WTC11 (cell line): ENCODE data around the gene ATP8B4. TPM values are rescaled to one million over a fixed set of nuclear protein-coding genes. Genes with fewer than 3 reads are reported as not detected.
"Not testable (repeated sequence)": the region's sequence is repeated elsewhere in the genome, so short reads cannot be mapped to it uniquely, and the experiment has no call there.

Source experiments
- ATAC-seq: fragments of 200-7000 bp; cut with Tn5 transposase; 2 replicates; pipeline ENCODE4 v1.10.0; 2021; ENCODE audit warnings: mild to moderate bottlenecking, moderate library complexity
- CTCF ChIA-PET: fragments of 300-600 bp; sonication (Branson Sonifier 250); formaldehyde crosslinking; loops from one replicate; lab custom pipeline; 2021; ENCODE audit warnings: antibody characterized with exemption; lab: Charles Lee
- POLR2A ChIA-PET: fragments of 350-600 bp; sonication (Branson Sonifier 250); formaldehyde crosslinking; loops from one replicate; lab custom pipeline; 2021; ENCODE audit warnings: antibody characterized with exemption; lab: Charles Lee
- DNase-seq: peaks from one replicate; pipeline ENCODE4 v3.0.0; 2021; ENCODE audit warnings: low spot score
- H3K27ac Mint-ChIP-seq: 2 replicates; pipeline ENCODE4 v1.8.0; 2021; ENCODE audit warnings: mixed read lengths
- H3K27me3 Mint-ChIP-seq: 2 replicates; pipeline ENCODE4 v1.8.0; 2021; ENCODE audit warnings: low read depth, mild to moderate bottlenecking, moderate library complexity, mixed read lengths
- H3K36me3 Mint-ChIP-seq: 2 replicates; pipeline ENCODE4 v1.8.0; 2021; ENCODE audit warnings: mixed read lengths
- H3K4me1 Mint-ChIP-seq: 2 replicates; pipeline ENCODE4 v1.8.0; 2022; ENCODE audit warnings: mixed read lengths
- H3K4me3 Mint-ChIP-seq: 2 replicates; pipeline ENCODE4 v1.8.0; 2021; ENCODE audit warnings: mild to moderate bottlenecking, moderate library complexity, mixed read lengths
- H3K9me3 Mint-ChIP-seq: 2 replicates; pipeline ENCODE4 v1.8.0; 2021; ENCODE audit warnings: mixed read lengths
- CREB1 ChIP-seq: sonication (generic); formaldehyde crosslinking; IDR thresholded peaks from 2 replicates; pipeline ENCODE4 v1.8.0; 2023; ENCODE audit warnings: mild to moderate bottlenecking, missing genetic modification reagents
- E2F4 ChIP-seq: sonication (generic); formaldehyde crosslinking; IDR thresholded peaks from 2 replicates; pipeline ENCODE4 v1.8.1; 2022; ENCODE audit warnings: low read depth, mild to moderate bottlenecking, moderate library complexity, missing genetic modification reagents, borderline replicate concordance
- EMX1 ChIP-seq: fragments of 250-450 bp; sonication (Bioruptor Pico); IDR thresholded peaks from 2 replicates; pipeline ENCODE4 v1.8.0; 2021; ENCODE audit warnings: mild to moderate bottlenecking
- ERG ChIP-seq: fragments of 250-450 bp; sonication (Bioruptor Pico); IDR thresholded peaks from 2 replicates; pipeline ENCODE4 v1.8.0; 2021; ENCODE audit warnings: mild to moderate bottlenecking
- GRHL2 ChIP-seq: fragments of 250-450 bp; sonication (Bioruptor Pico); IDR thresholded peaks from 2 replicates; pipeline ENCODE4 v1.8.0; 2022; ENCODE audit warnings: mild to moderate bottlenecking, moderate library complexity; ENCODE audit not compliant: insufficient replicate concordance, severe bottlenecking
- HMGA2 ChIP-seq: fragments of 250-450 bp; sonication (Bioruptor Pico); IDR thresholded peaks from 2 replicates; pipeline ENCODE4 v1.4.0; 2021; ENCODE audit warnings: mild to moderate bottlenecking, moderate library complexity
- IRF2 ChIP-seq: sonication (generic); formaldehyde crosslinking; IDR thresholded peaks from 2 replicates; pipeline ENCODE4 v1.8.0; 2022; ENCODE audit warnings: low read depth, missing genetic modification reagents, borderline replicate concordance
- NFE2L1 ChIP-seq: sonication (generic); formaldehyde crosslinking; IDR thresholded peaks from 2 replicates; pipeline ENCODE4 v1.8.1; 2023; ENCODE audit warnings: missing genetic modification reagents
- STAT6 ChIP-seq: sonication (generic); formaldehyde crosslinking; conservative IDR thresholded peaks from 2 replicates; pipeline ENCODE4 v1.8.1; 2023; ENCODE audit warnings: mild to moderate bottlenecking, low read depth, missing genetic modification reagents, moderate library complexity
- USF2 ChIP-seq: sonication (generic); formaldehyde crosslinking; IDR thresholded peaks from 2 replicates; pipeline ENCODE4 v1.8.1; 2023; ENCODE audit warnings: mild to moderate bottlenecking, missing genetic modification reagents, moderate library complexity
- ZBTB43 ChIP-seq: sonication (generic); formaldehyde crosslinking; IDR thresholded peaks from 2 replicates; pipeline ENCODE4 v1.8.1; 2023; ENCODE audit warnings: mild to moderate bottlenecking, missing genetic modification reagents
- ZNF121 ChIP-seq: sonication (generic); formaldehyde crosslinking; IDR thresholded peaks from 2 replicates; pipeline ENCODE4 v1.8.0; 2023; ENCODE audit warnings: missing genetic modification reagents
- ZNF263 ChIP-seq: sonication (generic); formaldehyde crosslinking; IDR thresholded peaks from 2 replicates; pipeline ENCODE4 v1.8.1; 2022; ENCODE audit warnings: low read depth, mild to moderate bottlenecking, moderate library complexity, missing genetic modification reagents
- ZNF281 ChIP-seq: sonication (generic); formaldehyde crosslinking; IDR thresholded peaks from 2 replicates; pipeline ENCODE4 v1.8.0; 2023; ENCODE audit warnings: mild to moderate bottlenecking, missing genetic modification reagents
- ZNF671 ChIP-seq: fragments of 250-450 bp; sonication (Bioruptor Pico); IDR thresholded peaks from 2 replicates; pipeline ENCODE4 v1.8.0; 2021; ENCODE audit warnings: mild to moderate bottlenecking
- total RNA-seq: library from RNA; stranded (reverse); gene quantifications from 3 replicates; pipeline ENCODE4 v1.2.3, GENCODE V29; 2021

Gene ATP8B4
- total RNA-seq, 1 experiment from 2014 or later = 0.37 TPM

GRCh38 chr15:50134524-50135024 is 15.5 kb upstream of the ATP8B4 start (continued):
- no peak for TF ChIP-seq ZNF281 (CRISPR knock-in tag)
- TF ChIP-seq ZBTB43 = no peak
- TF ChIP-seq STAT6 (CRISPR knock-in tag) = no peak

- H3K9me3 Mint-ChIP-seq, H3K27me3 Mint-ChIP-seq, POLR2A ChIA-PET, H3K27ac Mint-ChIP-seq, DNase-seq, H3K4me3 Mint-ChIP-seq, ATAC-seq, H3K4me1 Mint-ChIP-seq, H3K36me3 Mint-ChIP-seq, CTCF ChIA-PET: not testable (repeated sequence)
Measured at GRCh38 chr15:50132251-50132984, 13.4 kb upstream of the ATP8B4 start.

GRCh38 chr15:50131617-50132016 is 12.6 kb upstream of the ATP8B4 start:
- no peaks in the 10 kb centered on the region for H3K27me3 Mint-ChIP-seq
- no peaks in the 10 kb centered on the region for H3K4me1 Mint-ChIP-seq
- POLR2A ChIA-PET = no interaction called here
- no peak overlapping the region for H3K27ac Mint-ChIP-seq
- TF ChIP-seq ERG (no peak), HMGA2 (CRISPR knock-in tag) (peak; percentile 95)
- H3K36me3 Mint-ChIP-seq = peaks cover 3% of the 10 kb centered on the region; the same call in 1 of the 2 replicates
- H3K4me3 Mint-ChIP-seq = no peak overlapping the region
- ATAC-seq (no peak), DNase-seq (no peak)
- CTCF ChIA-PET = interaction anchor here (0.9 kb wide), 1 partner anchor 13 kb away, joined by 3 read pairs; no protein-coding TSS in a partner anchor
- peaks cover 7% of the 10 kb centered on the region for H3K9me3 Mint-ChIP-seq

GRCh38 chr15:50128266-50128665 is 9.2 kb upstream of the ATP8B4 start:
- no peak overlapping the region for H3K4me3 Mint-ChIP-seq
- H3K9me3 Mint-ChIP-seq = peaks cover 18% of the 10 kb centered on the region
- ChIA-PET CTCF (interaction anchor here (0.6 to 1.9 kb wide), 7 partner anchors 8 to 657 kb away, joined by 3 to 10 read pairs (median 5); no protein-coding TSS in a partner anchor), POLR2A (no interaction called here)
- H3K4me1 Mint-ChIP-seq = peaks cover 17% of the 10 kb centered on the region
- ATAC-seq (peak; percentile 69), DNase-seq (peak; percentile 14)
- no peaks in the 10 kb centered on the region for H3K27me3 Mint-ChIP-seq
- no peak overlapping the region; the same call in 1 of the 2 replicates for H3K27ac Mint-ChIP-seq
- H3K36me3 Mint-ChIP-seq = peaks cover 12% of the 10 kb centered on the region
- TF ChIP-seq E2F4 (CRISPR knock-in tag) = no peak
- TF ChIP-seq ZNF263 (CRISPR knock-in tag) = no peak
- TF ChIP-seq USF2 (CRISPR knock-in tag) = no peak
- no peak for TF ChIP-seq IRF2 (CRISPR knock-in tag)
- no peak for TF ChIP-seq ZNF121 (CRISPR knock-in tag)
- TF ChIP-seq NFE2L1 (CRISPR knock-in tag) = no peak
- TF ChIP-seq EMX1 = no peak
- TF ChIP-seq CREB1 (CRISPR knock-in tag) = no peak
- no peak for TF ChIP-seq ZNF671 (CRISPR knock-in tag)
- TF ChIP-seq GRHL2 = no peak
- TF ChIP-seq ZBTB43 = no peak
- no peak for TF ChIP-seq ERG
